Stomach (tissue), 4 donors: ENCODE measurements around the gene PPP1R1A.

Experiments used
- EP300 ChIP-seq: sonication (generic); formaldehyde crosslinking; IDR thresholded peaks from one replicate; pipeline ENCODE4 v1.6.1; 2017; ENCODE audit warnings: antibody characterized with exemption
- POLR2A ChIP-seq, 4 donors: fragments of 450-650 bp; IDR thresholded peaks; one replicate each; pipeline ENCODE4 v1.6.1; 2016; ENCODE audit warnings: antibody characterized with exemption in 4 of 4, control low read depth in 2 of 4, mild to moderate bottlenecking in 1 of 4, moderate library complexity in 1 of 4
- TF ChIP-seq, protein P1 (sequence below), 7 experiments: fragments of 450-650 bp in 4 of 7; fragments of 200-600 bp in 3 of 7; sonication (generic) in 3 of 7; IDR thresholded peaks; one replicate each; pipeline ENCODE4 v1.5.1; 2016 to 2019; ENCODE audit warnings: antibody characterized with exemption in 7 of 7, control low read depth in 2 of 7, mild to moderate bottlenecking in 1 of 7

DNA sequence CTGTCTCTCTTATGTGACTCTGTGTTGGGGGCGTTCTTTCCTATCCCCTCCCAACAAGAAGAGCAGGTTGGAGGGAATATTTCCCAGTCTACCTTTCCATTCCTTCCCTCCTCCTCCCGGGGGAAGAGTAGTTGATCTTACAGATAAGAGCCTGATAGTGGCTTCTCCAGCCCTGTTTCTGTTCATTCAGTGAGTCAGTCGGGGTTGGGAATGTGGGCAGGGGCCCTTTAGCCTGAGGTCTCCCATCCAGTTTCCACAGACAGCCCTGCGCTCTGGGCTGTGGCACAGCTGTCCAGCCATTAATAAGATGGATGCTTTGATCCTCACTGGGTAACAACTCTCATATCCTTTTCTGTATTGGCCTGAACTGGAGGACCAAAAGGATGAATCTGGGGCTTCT is 18.1 kb upstream of the PPP1R1A start:
- TF ChIP-seq POLR2A (IDR thresholded peaks at IDR 0.05) (no peak), EP300 (no peak)
- TF ChIP-seq, protein P1, sequence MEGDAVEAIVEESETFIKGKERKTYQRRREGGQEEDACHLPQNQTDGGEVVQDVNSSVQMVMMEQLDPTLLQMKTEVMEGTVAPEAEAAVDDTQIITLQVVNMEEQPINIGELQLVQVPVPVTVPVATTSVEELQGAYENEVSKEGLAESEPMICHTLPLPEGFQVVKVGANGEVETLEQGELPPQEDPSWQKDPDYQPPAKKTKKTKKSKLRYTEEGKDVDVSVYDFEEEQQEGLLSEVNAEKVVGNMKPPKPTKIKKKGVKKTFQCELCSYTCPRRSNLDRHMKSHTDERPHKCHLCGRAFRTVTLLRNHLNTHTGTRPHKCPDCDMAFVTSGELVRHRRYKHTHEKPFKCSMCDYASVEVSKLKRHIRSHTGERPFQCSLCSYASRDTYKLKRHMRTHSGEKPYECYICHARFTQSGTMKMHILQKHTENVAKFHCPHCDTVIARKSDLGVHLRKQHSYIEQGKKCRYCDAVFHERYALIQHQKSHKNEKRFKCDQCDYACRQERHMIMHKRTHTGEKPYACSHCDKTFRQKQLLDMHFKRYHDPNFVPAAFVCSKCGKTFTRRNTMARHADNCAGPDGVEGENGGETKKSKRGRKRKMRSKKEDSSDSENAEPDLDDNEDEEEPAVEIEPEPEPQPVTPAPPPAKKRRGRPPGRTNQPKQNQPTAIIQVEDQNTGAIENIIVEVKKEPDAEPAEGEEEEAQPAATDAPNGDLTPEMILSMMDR (IDR thresholded peaks at IDR 0.05) = no peak
